Stimulated activated CD8-positive, alpha-beta memory T cell treated with anti-CD3 and anti-CD28 coated beads, Interleukin-7, amount 100 ng/mL, for 48 hours (primary cell): Measurements from ENCODE around the gene PHF12.

Source experiments
- DNase-seq, 2 donors: peaks; one replicate each; pipeline ENCODE4 v3.0.0-alpha.2; 2020; ENCODE audit warnings: low read depth in 1 of 2; ENCODE audit errors: extremely low read depth in 1 of 2

The PHF12 gene

GRCh38 chr17:28864991-28865849, 86.1 kb downstream of the PHF12 start:
- DNase-seq, result no peak

- DNase-seq, result no peak
Observed at GRCh38 chr17:28863953-28864352, 87.4 kb downstream of the PHF12 start.

- DNase-seq, result no peak
Observed at GRCh38 chr17:28862561-28862960, 88.8 kb downstream of the PHF12 start.

- no peak for DNase-seq
Observed at GRCh38 chr17:28861393-28862203, 89.7 kb downstream of the PHF12 start.

DNA sequence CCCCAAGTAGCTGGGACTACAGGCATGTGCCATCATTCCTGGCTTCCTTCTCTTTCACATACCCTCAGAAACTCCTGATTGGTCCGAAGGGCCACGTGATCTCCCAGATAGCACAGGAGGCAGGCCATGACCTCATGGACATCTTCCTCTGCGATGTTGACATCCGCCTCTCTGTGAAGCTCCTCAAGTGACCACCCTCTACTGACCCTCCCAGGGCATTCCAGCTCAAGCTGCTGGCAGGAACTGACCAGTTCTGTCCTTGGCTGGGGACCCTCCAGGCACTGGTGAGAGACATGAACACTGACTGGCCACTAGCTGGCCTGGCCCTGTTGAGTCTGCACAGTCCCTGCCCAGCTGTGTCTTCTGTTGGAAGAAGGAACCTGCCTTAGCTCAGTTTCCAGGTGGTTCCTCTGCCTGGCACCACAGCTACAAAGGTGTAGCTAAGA, 90.9 kb downstream of the PHF12 start:
- no peak for DNase-seq

DNA sequence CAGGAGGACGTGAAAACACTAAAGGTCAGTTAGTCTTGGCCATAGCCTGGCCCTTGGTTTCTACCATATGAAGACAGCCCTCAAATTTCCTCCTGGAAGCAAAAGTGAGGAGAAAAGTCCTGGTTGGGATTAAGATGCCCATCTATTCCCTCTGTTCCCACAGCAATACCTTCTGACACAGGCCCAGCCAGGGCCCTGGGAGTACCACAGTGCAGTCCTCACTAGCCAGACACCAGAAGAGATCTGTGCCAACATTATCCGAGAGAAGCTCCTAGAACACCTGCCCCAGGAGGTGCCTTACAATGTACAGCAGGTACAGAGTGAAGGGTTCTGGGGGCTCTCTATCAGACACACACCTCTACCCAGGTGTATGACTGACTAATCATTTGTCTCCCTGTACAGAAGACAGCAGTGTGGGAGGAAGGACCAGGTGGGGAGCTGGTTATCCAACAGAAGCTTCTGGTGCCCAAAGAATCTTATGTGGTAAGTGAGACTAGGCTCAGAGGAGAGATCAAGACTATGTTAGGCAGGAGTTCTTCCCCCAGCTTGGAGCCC, 92.4 kb downstream of the PHF12 start:
- no peak for DNase-seq

DNA sequence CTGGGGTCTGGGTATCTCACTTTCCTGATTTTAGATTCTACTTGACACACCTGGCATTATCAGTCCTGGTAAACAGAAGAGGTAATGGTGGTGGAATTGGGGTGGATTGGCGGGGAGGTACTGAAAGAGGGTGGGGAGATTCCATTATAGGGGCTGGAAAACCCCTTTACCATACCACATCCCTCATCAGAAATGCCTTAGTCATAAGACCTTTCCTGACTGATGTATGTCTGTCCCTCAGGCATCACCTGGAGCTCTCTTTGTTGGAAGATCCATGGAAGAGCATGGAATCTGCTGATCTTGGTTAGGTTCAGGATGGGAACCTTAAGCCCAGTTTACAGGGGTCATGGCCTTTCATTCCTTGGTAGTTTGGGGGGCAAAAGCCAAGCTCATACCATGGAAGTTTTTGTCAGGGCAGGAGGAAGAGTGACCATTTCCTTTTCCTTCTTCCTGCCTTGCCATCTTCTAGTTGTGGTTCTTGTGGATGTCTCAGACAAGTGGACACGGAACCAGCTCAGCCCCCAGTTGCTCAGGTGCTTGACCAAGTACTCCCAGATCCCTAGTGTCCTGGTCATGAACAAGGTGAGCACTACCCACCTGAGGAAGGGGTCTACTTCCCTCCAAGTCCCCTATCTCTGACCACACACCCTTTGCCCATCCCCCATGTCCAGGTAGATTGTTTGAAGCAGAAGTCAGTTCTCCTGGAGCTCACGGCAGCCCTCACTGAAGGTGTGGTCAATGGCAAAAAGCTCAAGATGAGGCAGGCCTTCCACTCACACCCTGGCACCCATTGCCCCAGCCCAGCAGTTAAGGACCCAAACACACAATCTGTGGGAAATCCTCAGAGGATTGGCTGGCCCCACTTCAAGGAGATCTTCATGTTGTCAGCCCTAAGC, 93.2 kb downstream of the PHF12 start:
- no peak for DNase-seq

DNA sequence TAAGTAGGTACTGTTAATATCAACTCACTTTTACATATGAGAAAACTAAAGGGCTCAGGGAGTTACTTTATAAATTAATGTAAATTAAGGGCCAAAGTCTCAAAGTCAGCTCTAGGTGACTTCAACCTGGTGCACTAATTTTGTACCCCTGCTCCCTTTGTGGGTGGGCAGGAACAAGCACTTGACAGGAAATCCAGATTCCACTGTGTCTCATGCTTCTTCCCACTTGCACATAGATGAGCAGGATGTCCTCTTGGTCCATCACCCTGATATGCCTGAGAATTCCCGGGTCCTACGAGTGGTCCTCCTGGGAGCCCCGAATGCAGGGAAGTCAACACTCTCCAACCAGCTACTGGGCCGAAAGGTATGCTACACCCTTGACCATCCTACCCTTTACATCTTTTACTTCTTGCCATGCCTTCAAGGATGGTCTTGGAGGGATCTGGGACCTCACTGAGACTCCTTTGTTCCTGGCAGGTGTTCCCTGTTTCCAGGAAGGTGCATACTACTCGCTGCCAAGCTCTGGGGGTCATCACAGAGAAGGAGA, 95.2 kb downstream of the PHF12 start:
- DNase-seq, result no peak

GRCh38 chr17:28855336-28855679, 96.0 kb downstream of the PHF12 start:
- DNase-seq, result no peak
